Tibial nerve (tissue), 4 donors: ENCODE data around the gene ZFAND3.

Experiments
- CTCF ChIP-seq, 5 experiments: fragments of 200-600 bp in 3 of 5; fragments of 450-650 bp in 2 of 5; sonication (generic) in 3 of 5; IDR thresholded peaks; one replicate each; pipeline ENCODE4 v1.5.1; 2016 to 2019; ENCODE audit warnings: antibody characterized with exemption in 5 of 5, mild to moderate bottlenecking in 3 of 5, moderate library complexity in 2 of 5
- EP300 ChIP-seq, 2 donors: sonication (generic); formaldehyde crosslinking; IDR thresholded peaks; one replicate each; pipeline ENCODE4 v1.6.1; 2017; ENCODE audit warnings: antibody characterized with exemption in 2 of 2, mild to moderate bottlenecking in 1 of 2

- TF ChIP-seq CTCF (IDR thresholded peaks at IDR 0.05) = no peak
- no peak for TF ChIP-seq EP300 (IDR thresholded peaks at IDR 0.05)
These were observed 52.8 kb downstream of the ZFAND3 start for GRCh38 chr6:37872373-37872745.
